Measurements from ENCODE around the gene DHDDS. TPM values are rescaled to one million over a fixed set of nuclear protein-coding genes. Genes with fewer than 3 reads are reported as not detected.

The DHDDS gene
- total RNA-seq, 1 donor from 2014 or later, result 30.5 TPM

- Mint-ChIP-seq H3K36me3 (peaks cover 28% of the 10 kb centered on the region), H3K27ac (no peak overlapping the region), H3K9me3 (no peaks in the 10 kb centered on the region), H3K4me1 (no peaks in the 10 kb centered on the region), H3K4me3 (peak overlapping the region; percentile 39), H3K27me3 (ENCODE audit: insufficient read depth, low read depth) (peaks cover 5% of the 10 kb centered on the region)
- no peak overlapping the region for H3K9ac ChIP-seq
- no peak overlapping the region for H3K4me3 ChIP-seq
- H3K27ac ChIP-seq, result no peak overlapping the region
- no peak for TF ChIP-seq CTCF (IDR thresholded peaks at IDR 0.05)
- no peak for TF ChIP-seq EZH2phosphoT487 (IDR thresholded peaks at IDR 0.05)
- TF ChIP-seq EZH2 (IDR thresholded peaks at IDR 0.05), result no peak
- no peaks in the 10 kb centered on the region for H3K4me1 ChIP-seq
- H3K79me2 ChIP-seq (ENCODE audit: low read depth), result no peaks in the 10 kb centered on the region
- H2AFZ ChIP-seq (replicated peaks), result no peak overlapping the region
- no peaks in the 10 kb centered on the region for H3K9me3 ChIP-seq (ENCODE audit: low read depth)
- H3F3A ChIP-seq (ENCODE audit: low read depth), result peaks cover 4% of the 10 kb centered on the region
- no peaks in the 10 kb centered on the region for H3K27me3 ChIP-seq
- H4K20me1 ChIP-seq (ENCODE audit: low read depth), result no peaks in the 10 kb centered on the region
- peaks cover 3% of the 10 kb centered on the region for H3K36me3 ChIP-seq
- H3K4me2 ChIP-seq, result no peak overlapping the region
- DNase-seq (ENCODE audit: low spot score), result no peak
These were observed 17.7 kb downstream of the DHDDS start for GRCh38 chr1:26449868-26450267.

GRCh38 chr1:26450908-26451307 is 18.8 kb downstream of the DHDDS start:
- peaks cover 31% of the 10 kb centered on the region for H3K36me3 Mint-ChIP-seq

GRCh38 chr1:26452459-26453183 is 20.5 kb downstream of the DHDDS start:
- no peaks in the 10 kb centered on the region for H3K4me1 Mint-ChIP-seq
- no peaks in the 10 kb centered on the region for H3K79me2 ChIP-seq (ENCODE audit: low read depth)
- peaks cover 4% of the 10 kb centered on the region for H3F3A ChIP-seq (ENCODE audit: low read depth)
- H2AFZ ChIP-seq (replicated peaks), result no peak overlapping the region
- no peaks in the 10 kb centered on the region for H3K27me3 ChIP-seq
- TF ChIP-seq CTCF (IDR thresholded peaks at IDR 0.05), result no peak
- no peak for TF ChIP-seq EZH2 (IDR thresholded peaks at IDR 0.05)
- TF ChIP-seq EZH2phosphoT487 (IDR thresholded peaks at IDR 0.05), result no peak
- no peak overlapping the region for H3K27ac ChIP-seq
- H3K4me2 ChIP-seq, result no peak overlapping the region
- H3K9me3 Mint-ChIP-seq, result no peaks in the 10 kb centered on the region
- H3K9ac ChIP-seq, result no peak overlapping the region
- no peak overlapping the region for H3K4me3 ChIP-seq
- no peak overlapping the region for H3K27ac Mint-ChIP-seq
- H3K4me3 Mint-ChIP-seq, result no peak overlapping the region
- no peak for DNase-seq (ENCODE audit: low spot score)
- H4K20me1 ChIP-seq (ENCODE audit: low read depth), result no peaks in the 10 kb centered on the region
- no peaks in the 10 kb centered on the region for H3K4me1 ChIP-seq
- H3K36me3 ChIP-seq, result peaks cover 3% of the 10 kb centered on the region
- no peaks in the 10 kb centered on the region for H3K9me3 ChIP-seq (ENCODE audit: low read depth)
- peaks cover 5% of the 10 kb centered on the region for H3K27me3 Mint-ChIP-seq (ENCODE audit: insufficient read depth, low read depth)
- peaks cover 26% of the 10 kb centered on the region for H3K36me3 Mint-ChIP-seq

More at GRCh38 chr1:26450908-26451307, 18.8 kb downstream of the DHDDS start:
- no peaks in the 10 kb centered on the region for H3K79me2 ChIP-seq (ENCODE audit: low read depth)
- H3K36me3 ChIP-seq, result peaks cover 3% of the 10 kb centered on the region
- Mint-ChIP-seq H3K27ac (no peak overlapping the region), H3K9me3 (no peaks in the 10 kb centered on the region), H3K4me3 (no peak overlapping the region), H3K27me3 (ENCODE audit: insufficient read depth, low read depth) (peaks cover 5% of the 10 kb centered on the region), H3K4me1 (no peaks in the 10 kb centered on the region)
- H3K9ac ChIP-seq, result no peak overlapping the region
- H3K27ac ChIP-seq, result no peak overlapping the region
- H3K27me3 ChIP-seq, result no peaks in the 10 kb centered on the region
- DNase-seq (ENCODE audit: low spot score), result no peak
- no peak overlapping the region for H3K4me2 ChIP-seq
- no peaks in the 10 kb centered on the region for H4K20me1 ChIP-seq (ENCODE audit: low read depth)
- no peaks in the 10 kb centered on the region for H3K9me3 ChIP-seq (ENCODE audit: low read depth)
- peaks cover 4% of the 10 kb centered on the region for H3F3A ChIP-seq (ENCODE audit: low read depth)
- H3K4me1 ChIP-seq, result no peaks in the 10 kb centered on the region
- TF ChIP-seq EZH2 (IDR thresholded peaks at IDR 0.05) (no peak), CTCF (IDR thresholded peaks at IDR 0.05) (no peak), EZH2phosphoT487 (IDR thresholded peaks at IDR 0.05) (no peak)
- H2AFZ ChIP-seq (replicated peaks), result no peak overlapping the region
- no peak overlapping the region for H3K4me3 ChIP-seq
